ENCODE results near the gene TUBA3D.

- TF ChIP-seq EZH2phosphoT487 (IDR thresholded peaks at IDR 0.05; ENCODE audit: borderline replicate concordance, low read length): no peak
- no peak for TF ChIP-seq CTCF (IDR thresholded peaks at IDR 0.05; ENCODE audit: low read depth, low read length, poor library complexity, severe bottlenecking)
Observed at GRCh38 chr2:131475831-131476230, at the start of gene TUBA3D.

Measured in DOHH2 (cell line).